GM21576 (cell line): ENCODE measurements around the gene CELA2B.
"Not testable (repeated sequence)": the region's sequence is repeated elsewhere in the genome, so short reads cannot be mapped to it uniquely, and the experiment has no call there.

Experiments
- ATAC-seq: cut with Tn5 transposase; IDR thresholded peaks from one replicate; pipeline ENCODE4 v1.9.1; 2021; ENCODE audit warnings: mild to moderate bottlenecking, moderate library complexity; ENCODE audit not compliant: unreplicated experiment

The CELA2B gene

GRCh38 chr1:15492596-15492995 is 16.7 kb downstream of the CELA2B start:
- no peak for ATAC-seq

GRCh38 chr1:15493869-15494390 is 18.0 kb downstream of the CELA2B start:
- ATAC-seq, result no peak

GRCh38 chr1:15500184-15501178 is 24.6 kb downstream of the CELA2B start:
- no peak for ATAC-seq

GRCh38 chr1:15501208-15502032 is 25.5 kb downstream of the CELA2B start:
- no peak for ATAC-seq

GRCh38 chr1:15504436-15504835 is 28.5 kb downstream of the CELA2B start:
- no peak for ATAC-seq

- ATAC-seq, result no peak
These were observed 30.9 kb downstream of the CELA2B start for GRCh38 chr1:15506831-15507230.

DNA sequence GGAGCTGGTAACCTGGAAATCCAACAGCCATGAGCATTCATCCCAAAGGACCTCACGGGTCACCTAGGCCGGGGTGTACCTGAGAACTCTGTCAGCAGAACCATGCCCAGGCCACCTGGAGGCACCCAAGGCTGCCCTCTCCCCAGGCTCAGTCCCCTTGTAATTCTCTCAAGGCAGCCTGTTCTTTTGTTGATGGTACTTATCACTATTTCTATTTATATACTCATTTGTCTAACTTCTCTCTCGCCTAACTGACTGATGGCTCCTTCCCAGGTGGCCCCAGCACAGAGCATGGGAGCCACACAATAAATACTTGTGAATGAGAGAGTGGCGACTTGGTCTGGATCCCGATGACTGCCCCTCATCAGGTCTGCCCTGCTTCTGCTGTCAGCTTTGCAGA is 31.4 kb downstream of the CELA2B start:
- no peak for ATAC-seq

DNA sequence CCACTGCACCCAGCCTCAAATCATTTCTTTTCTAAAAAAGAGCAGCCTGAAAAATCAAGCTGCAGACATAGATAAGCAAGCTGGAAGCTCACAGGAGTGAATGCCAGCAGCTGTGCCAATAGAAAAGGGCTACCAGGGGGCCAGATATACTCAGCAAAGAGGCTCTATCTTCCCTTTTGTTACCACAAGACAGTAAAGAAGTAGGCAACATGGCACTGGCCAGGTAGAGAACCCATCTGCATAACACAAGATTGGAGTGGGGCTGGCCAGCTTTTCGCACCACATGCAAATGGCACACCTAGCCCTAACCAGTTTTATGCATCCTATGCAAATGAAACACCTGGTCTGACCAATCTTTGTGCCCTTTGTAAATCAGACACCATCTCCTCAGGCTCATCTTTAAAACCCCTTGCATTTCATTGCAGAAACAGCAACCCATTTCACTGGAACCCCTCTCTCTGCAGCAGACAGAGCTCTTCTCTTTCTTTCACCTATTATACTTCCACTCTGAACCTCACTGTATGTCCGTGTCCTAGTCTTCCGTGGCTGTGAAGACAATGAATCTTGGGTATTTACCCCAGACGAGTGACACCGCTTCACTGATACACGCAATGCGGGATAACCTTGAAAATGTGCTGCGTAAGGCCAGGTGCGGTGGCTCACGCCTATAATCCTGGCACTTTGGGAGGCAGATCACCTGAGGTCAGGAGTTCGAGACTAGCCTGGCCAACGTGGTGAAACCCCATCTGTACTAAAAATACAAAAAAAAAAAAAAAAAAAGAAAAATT is 33.0 kb downstream of the CELA2B start:
- no peak for ATAC-seq

GRCh38 chr1:15509586-15509985 is 33.7 kb downstream of the CELA2B start:
- no peak for ATAC-seq

- no peak for ATAC-seq
These were observed 34.9 kb downstream of the CELA2B start for GRCh38 chr1:15510611-15511405.

DNA sequence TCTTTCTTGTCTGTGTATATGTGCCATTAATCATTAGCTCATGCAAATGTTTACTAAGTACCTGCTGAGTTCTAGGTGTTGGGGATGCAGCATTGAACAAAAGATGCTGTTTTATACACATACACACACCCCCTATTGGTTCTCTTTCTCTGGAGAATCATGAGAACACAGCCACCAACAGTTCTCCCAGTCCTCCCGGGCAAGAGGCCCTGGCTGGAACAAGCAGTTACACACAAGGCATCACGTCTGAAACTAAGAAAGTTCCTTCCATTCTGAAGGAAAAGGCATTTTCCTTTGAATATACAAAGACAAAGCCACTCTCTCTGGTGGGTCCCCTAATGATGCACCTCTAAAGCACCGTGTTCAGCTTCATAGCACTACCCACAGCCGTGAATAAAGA is 37.3 kb downstream of the CELA2B start:
- ATAC-seq, result no peak

- ATAC-seq, result no peak
These were observed 38.0 kb downstream of the CELA2B start for GRCh38 chr1:15513919-15514318.

GRCh38 chr1:15514557-15514956 is 38.7 kb downstream of the CELA2B start:
- not testable (repeated sequence) for ATAC-seq

- ATAC-seq, result no peak
These were observed 39.2 kb downstream of the CELA2B start for GRCh38 chr1:15515022-15515663.

DNA sequence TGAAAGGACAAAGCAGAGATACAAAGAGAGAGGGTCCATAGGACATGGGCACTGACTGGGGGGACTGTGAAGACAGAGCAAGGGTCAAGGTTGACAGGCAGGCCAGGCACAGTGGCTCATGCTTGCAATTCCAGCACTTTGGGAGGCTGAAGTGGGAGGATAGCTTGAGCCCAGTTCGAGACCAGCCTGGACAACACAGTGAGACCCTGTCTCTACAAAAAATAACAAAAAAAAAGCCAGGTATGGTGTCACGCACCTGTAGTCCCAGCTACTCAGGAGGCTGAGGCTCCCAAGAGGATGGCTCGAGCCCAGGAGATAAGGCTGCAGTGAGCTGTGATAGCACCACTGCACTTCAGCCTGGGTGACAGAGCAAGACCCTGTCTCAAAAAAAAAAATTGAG is 43.7 kb downstream of the CELA2B start:
- ATAC-seq, result no peak

DNA sequence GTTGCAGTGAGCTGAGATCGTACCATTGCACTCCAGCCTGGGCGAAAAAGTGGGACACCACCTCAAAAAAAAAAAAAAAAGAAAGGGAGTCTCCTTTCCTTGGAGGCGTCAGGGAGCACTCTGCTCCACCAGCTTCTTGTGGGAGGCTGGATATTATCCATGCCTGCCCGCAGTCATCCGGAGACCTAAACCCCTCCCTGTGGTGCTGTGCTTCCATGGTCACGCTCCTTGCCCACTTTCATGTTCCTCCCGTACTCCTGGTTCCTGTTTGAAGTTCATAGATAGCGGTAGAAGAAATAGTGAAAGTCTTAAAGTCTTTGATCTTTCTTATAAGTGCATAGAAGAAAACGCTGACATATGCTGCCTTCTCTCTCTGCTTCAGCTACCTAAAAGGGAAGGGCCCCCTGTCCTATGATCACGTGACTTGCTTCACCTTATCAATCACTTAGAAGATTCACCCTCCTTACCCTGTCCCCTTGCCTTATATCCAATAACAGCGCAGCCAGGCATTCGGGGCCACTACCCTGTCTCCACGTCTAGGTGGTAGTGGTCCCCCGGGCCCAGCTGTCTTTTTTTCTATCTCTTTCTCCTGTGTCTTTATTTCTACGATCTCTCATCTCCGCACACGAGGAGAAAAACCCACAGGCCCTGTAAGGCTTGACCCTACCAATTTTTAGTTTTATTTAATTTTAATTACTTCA is 45.5 kb downstream of the CELA2B start:
- ATAC-seq, result not testable (repeated sequence)

DNA sequence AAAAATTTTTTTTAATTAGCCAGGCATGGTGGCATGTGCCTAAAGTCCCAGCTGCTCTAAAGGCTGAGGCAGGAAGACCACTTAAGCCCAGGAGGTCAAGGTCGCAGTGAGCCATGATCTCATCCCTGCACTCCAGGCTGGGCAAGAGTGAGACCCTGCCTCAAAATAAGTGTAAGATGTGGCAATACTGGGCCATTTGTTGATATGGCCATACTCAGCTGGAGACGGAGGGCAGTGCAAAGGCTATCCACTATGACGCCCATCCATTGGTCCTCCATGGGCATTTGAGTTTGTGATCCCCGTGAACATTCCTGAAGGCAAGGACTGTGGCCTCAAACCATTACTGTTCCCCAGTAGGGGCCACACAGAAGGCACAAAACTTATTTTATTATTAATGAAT is 46.6 kb downstream of the CELA2B start:
- no peak for ATAC-seq

DNA sequence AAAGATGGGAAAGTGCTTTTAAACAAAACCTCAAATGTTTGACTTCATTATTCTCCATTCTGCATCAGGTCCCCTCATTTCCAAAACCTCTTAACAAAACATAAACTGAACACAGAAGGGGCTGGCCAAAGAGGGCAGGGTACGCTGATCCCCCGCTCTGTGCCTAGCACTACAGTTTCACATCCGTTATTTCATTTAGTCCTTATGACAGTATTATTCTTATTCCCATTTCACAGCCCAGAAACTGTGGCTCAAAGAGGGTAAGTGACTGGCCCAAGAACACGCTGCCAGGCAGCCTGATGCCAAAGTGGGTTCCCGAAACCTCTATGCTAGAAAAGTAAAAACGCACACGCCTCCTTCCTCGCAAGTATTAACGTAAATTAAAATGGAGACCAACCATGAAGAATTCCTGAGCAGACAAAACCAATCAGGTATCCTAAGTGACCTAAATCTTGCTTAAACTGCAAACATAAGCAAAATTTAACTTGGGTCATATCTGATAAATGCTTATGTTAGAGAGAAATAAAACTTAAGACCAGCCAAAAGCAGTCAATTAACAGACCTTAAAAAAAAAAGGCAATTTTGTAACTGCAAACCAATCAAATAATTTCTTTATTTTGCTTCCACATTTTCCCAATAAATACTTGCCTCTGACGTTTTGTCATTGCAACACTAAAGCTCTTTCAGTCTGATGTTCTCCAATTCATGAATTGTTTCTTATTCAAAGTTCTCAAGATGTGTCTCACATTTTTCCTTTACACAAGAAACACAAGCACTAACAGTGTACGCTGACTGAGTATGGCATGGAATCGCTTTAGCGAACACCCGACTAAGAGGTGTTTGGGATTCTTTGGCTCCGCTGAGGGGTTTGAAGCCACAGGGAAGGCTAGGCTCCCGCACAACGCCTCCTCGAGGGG is 47.5 kb downstream of the CELA2B start:
- no peak for ATAC-seq
